OCI-LY7 (cell line): ENCODE measurements around the gene CMTM1.

Experiments
- EZH2phosphoT487 ChIP-seq: fragments of 200-600 bp; sonication (generic); IDR thresholded peaks from 2 replicates; pipeline ENCODE4 v1.6.1; 2018; ENCODE audit warnings: low read depth, borderline replicate concordance, mild to moderate bottlenecking, mixed run types, antibody characterized with exemption, low read length, moderate library complexity, mixed read lengths
- TF ChIP-seq, protein P1 (sequence below): fragments of 200-600 bp; sonication (generic); conservative IDR thresholded peaks from 2 replicates; pipeline ENCODE4 v1.5.1; 2014; ENCODE audit warnings: mild to moderate bottlenecking, antibody characterized with exemption, low read length, moderate library complexity, mixed read lengths

DNA sequence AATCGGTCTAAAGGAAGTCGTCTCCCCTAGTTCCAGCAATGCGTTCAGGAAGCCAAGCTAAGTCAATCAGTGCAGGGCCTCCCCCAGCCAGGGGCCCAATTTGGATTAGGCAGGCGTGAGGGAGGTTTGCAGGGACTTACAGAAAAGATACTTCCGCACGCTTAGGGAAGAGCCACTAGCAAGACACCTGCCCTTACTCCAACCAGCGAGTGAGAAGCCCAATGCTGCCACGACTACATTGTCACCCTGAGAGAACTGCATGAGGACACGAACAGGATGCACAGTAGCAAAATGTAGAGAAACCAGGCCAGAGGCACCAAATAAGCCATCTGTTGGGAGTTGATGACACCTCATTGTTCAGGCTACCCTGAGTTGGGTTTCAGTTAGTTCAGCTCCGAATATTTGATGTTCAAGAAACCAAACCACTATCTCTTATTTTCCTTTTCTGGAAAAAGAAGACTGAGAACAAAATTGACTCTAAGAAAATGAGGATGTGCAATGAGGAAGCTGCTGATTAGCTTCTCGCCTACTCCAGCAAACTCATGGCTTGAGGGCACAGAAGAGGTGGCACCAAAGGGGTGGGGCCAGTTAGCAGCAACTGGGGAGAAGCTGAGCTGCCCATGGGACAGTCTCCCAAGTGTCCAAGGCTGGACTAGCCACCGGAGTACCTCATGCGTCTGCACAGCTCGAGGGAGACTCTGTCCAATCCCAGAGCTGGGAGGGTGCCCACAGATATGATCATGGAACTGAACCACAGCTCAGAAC, 45.7 kb upstream of the CMTM1 start:
- TF ChIP-seq, protein P1, sequence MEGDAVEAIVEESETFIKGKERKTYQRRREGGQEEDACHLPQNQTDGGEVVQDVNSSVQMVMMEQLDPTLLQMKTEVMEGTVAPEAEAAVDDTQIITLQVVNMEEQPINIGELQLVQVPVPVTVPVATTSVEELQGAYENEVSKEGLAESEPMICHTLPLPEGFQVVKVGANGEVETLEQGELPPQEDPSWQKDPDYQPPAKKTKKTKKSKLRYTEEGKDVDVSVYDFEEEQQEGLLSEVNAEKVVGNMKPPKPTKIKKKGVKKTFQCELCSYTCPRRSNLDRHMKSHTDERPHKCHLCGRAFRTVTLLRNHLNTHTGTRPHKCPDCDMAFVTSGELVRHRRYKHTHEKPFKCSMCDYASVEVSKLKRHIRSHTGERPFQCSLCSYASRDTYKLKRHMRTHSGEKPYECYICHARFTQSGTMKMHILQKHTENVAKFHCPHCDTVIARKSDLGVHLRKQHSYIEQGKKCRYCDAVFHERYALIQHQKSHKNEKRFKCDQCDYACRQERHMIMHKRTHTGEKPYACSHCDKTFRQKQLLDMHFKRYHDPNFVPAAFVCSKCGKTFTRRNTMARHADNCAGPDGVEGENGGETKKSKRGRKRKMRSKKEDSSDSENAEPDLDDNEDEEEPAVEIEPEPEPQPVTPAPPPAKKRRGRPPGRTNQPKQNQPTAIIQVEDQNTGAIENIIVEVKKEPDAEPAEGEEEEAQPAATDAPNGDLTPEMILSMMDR, result no peak
- no peak for TF ChIP-seq EZH2phosphoT487
